GM12892 (cell line): Measurements from ENCODE around the gene GDNF.
"Not testable (repeated sequence)": the region's sequence is repeated elsewhere in the genome, so short reads cannot be mapped to it uniquely, and the experiment has no call there.

Experiments used
- POLR2A ChIP-seq: IDR thresholded peaks from 2 replicates; pipeline ENCODE4 v1.6.1; 2011; ENCODE audit warnings: low read depth, low read length, control low read depth
- TAF1 ChIP-seq: IDR thresholded peaks from 2 replicates; pipeline ENCODE4 v1.6.1; 2011; ENCODE audit warnings: low read depth, mild to moderate bottlenecking, control low read depth, low read length, borderline replicate concordance

DNA sequence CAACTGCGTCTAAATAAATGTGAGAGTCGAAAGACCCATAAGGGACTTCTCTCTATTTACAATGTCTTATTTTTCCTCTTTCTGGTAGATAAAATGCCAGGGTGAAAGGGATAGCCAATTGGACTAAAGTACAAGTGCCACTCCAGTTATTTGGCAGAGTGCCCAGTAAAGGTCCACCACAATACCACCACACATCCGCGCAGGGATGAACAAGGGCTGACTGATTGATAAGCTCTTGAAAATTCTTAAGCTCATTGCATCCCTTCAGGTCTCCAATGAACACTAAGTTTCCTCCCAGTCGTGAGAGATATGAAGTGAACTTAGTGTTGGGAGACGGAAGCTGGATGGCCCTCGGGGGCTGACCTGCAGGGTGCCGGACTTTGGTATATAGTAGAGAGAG is 58.4 kb downstream of the GDNF start:
- TF ChIP-seq TAF1, POLR2A: not testable (repeated sequence)
